Mesenteric fat pad (tissue), 1 donor: Measurements from ENCODE around the gene NRGN. TPM values are rescaled to one million over a fixed set of nuclear protein-coding genes. Genes with fewer than 3 reads are reported as not detected.

Experiments used
- DNase-seq: peaks from one replicate; pipeline ENCODE4 v3.0.0-alpha.2; 2020; ENCODE audit warnings: low spot score
- total RNA-seq: library from RNA; stranded (reverse); fragmentation: NEBNext Ultra II Directional; extraction: Animal tissue kit (Norgen Biotek cat#: 25700); gene quantifications from one replicate; pipeline ENCODE4 v1.2.1, GENCODE V29; 2021
- donor health status: DM: yes; HTN: yes; CAD: no.

NRGN gene
- total RNA-seq, 1 donor from 2014 or later = 4.0 TPM

DNA sequence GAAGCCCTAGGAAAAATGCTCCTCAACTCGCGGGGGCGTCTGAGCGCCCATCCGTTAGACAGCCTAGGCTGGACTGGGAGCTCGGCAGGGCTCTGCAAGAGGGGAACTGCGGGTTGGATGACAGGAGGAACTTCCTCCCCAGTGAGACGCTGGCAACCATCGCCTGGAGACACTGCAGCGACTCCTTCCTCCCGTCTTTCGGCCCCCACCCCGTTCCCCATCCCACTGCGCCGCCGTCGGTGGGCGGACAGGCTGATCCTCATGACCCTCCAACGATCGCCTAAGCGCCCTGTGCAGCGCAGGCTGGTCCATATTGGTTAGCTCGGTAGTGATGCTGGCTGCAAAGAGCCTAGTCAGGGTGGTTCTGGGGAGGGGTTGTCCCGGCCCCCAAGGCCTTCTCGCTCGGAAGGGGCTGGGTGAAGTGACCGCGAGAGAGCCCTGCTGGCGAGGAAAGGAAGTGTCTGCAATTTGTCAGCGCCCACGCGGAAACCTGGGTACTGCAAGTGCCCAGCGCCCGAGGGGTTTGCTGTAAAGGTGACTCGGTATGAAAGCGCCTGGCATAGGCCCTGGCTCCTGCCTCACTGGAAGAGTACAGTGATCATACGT is 638 bp downstream of the NRGN start:
- DNase-seq = no peak

DNA sequence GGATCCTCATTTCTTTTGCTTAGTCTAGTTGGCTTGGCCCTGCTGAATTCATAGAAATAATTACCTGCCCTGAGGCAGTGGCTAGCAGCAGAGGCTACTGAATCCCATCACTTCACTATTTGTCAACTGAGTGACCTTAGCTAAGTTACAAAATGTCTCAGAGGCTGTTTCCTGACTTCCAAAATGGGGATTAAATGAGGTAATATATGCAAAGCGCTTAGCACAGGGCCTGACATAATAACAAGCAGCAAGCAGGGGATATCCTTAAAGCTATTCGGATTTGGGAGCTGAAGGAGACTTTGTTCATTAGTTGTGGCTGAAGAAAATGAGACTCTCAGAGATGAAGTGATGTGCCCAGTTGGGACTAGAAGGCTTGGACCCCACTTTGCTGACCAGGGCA is 2.8 kb downstream of the NRGN start:
- no peak for DNase-seq

DNA sequence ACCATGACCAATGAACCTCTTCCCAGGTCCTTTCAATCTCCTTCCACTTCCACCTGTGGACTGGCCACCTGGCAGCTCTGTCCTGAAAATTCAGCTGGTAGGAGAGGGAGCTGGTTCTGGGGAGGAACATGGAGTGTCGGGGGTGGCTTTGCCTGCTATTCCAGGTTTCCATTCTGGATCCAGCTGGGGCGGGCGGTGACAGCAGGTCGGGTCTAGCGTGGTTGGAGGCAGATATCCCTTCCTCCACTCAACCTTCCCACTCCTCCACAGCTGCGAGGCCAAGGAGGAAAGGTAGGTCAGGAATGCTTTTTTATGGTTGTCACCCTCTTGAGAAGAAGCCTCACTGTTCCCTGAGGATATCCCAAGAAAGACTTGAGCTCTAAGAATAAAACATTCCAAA is 3.3 kb downstream of the NRGN start:
- no peak for DNase-seq

DNA sequence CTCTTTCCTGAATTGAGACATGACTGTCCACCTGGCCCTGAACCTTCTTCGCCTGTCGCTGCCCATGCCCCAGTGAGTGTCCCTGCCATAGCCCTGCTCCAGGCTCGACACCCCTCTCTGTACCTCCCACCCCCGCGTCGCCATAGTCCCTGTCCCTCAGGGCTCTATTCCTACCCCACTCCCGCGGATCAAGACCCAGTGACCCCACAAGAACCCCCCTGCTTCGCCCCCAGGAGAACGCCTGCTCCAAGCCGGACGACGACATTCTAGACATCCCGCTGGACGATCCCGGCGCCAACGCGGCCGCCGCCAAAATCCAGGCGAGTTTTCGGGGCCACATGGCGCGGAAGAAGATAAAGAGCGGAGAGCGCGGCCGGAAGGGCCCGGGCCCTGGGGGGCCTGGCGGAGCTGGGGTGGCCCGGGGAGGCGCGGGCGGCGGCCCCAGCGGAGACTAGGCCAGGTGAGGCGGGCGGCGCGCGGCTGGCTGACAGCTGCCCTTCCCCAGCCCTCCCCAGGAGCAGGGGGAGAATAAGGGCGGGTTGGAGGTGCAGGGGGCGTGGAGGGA is 5.6 kb downstream of the NRGN start:
- DNase-seq = no peak

DNA sequence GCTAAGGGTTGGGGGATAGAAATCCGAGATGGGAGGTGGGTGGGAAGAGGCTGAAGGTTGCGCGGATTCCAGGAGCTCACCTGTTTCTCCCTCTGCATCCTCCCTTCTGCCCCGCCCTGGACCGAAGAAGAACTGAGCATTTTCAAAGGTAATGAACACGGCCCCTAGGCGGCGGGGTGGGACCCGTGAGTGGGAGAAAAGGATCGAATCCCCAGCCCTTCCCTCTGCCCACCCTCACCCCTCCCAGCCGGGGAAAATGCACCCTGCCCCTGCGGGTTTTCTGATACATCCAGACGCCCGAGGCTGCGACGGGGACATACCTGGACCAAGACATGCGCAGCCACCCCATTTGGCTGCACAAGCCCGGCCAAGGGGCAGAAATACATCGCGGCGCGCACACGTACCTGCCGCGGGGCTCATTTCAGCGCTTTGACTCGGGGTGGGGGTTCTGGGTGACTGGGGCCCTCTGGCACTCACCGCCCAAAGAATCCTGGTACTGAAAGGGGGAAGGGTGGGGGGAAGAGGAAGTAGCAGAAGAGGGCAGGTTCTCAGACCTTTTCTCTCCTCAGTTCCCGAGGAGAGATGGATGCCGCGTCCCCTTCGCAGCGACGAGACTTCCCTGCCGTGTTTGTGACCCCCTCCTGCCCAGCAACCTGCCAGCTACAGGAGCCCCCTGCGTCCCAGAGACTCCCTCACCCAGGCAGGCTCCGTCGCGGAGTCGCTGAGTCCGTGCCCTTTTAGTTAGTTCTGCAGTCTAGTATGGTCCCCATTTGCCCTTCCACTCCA is 6.3 kb downstream of the NRGN start:
- DNase-seq = no peak

DNA sequence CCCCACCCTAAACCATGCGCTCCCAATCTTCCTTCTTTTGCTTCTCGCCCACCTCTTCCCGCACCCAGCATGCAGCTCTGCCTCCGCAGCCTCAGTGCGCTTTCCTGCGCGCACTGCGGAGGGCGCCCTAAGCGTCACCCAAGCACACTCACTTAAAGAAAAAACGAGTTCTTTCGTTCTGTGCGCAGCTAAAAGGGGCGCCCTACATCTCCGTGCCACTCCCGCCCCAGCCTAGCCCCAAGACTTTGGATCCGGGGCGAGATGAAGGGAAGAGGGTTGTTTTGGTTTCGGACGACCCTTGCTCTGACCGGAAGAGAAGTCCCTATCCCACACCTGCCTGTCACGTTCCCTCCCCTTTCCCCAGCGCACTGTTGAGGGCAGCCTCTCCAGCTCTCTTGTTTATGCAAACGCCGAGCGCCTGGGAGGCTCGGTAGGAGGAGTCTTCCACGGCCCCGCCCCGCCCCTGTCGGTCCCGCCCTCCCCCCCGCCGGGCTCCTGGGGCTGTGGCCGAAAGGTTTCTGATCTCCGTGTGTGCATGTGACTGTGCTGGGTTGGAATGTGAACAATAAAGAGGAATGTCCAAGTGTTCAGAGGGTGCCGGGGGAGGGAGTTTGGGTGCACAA is 7.0 kb downstream of the NRGN start:
- no peak for DNase-seq

DNA sequence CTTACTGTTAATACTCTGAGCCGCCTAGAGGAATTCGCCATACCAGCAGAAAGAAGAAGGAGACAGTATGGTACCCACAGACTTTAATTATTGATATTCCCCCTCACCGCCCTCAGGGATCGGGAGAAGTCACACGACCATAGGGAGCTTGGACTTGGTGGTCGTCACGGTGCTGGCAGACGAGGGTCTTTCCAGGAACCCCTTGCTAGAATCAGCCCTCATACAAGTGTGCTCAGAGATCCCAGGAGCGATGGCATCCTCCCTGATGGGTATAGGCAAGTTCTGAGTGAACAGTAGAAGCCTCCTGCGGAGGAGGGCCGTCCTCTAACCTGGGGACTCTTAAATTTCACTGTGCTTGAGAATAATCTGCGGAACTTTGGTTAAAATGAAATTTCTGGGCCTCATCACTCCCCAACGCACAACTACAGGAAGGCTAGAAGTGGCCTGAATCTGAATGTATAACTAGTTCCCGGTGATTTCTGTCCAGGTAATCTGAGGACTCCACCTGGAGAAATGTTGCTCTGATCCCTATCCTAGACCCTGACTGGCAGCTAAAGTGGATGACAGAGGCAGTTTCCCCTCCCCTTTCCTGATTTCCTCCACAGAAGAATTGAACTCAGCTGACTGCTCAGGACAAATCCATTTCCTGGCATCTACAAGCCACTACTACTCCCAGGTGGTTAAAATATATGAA is 7.8 kb downstream of the NRGN start:
- DNase-seq = no peak

DNA sequence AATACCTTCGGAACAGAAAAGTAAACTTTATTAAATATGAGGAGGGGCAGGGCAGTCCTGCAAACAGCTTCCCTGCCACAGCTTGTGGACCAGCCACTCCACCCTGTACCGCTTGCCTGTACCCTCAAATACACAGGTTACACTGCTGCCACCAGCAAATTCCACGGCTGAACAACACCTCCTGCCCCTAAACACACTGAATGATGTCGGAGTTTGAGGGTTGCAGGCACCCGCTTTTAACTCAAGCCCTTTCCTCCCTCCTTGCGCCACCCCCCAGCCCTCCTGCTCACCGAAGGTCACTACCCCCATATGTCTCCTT is 8.3 kb downstream of the NRGN start:
- no peak for DNase-seq

DNA sequence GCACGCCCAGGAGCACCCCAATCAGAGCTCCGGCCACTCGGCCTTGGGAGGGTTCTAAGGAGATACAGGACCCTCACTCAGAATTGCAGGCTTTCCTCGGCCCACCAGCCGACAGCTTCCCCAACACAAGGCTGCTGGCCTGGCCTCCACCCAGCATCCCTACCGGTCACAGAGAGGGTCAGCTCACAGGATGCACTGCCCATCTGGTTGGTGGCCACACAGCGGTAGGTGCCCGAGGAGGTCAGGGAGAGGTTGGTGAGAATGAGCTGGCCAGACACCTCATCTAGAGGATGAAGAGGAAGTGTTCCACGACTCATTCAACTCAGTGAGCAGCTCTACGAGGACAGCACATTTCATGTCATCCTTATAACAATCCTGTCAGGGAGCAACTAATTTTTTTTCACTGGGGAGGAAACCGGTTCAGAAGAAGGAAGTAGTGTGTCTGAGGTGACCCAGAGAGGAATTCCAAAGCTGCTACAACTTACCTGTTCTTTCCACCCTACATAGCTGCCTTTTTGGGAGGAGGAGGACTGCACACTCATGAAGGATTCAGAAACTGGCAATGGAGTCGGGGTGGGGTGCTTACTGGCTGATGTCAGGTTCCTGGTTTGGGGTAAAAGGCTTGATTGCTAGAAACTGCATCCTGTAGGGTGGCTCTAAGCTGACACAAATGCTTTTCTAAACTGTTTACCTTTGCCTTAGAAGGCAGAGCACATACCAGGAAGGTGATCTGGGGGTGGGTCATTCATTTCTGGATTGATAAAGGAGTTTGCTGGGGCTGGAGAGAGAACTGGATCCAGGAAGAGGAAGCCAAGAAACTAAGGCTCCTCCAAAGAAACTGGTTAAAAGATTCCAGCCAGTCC is 9.0 kb downstream of the NRGN start:
- no peak for DNase-seq

DNA sequence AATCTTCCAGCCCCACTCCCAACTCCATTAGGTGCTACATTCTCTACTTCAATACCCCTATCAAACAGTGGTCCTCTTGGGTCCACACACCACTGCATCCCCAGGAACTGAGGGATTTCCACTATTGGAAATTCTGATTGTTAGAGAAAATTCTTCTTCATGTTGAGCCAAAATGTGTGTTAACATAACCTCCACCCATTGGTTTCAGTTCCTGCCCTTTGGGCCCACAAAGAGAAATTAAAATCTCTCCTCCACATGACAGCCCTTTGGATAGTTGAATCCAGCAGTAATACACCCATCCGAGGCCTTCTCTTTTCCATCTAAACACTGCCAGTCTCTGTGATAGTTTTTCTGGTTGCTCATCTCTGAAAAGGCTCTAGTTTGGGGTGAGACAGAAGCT is 10.2 kb downstream of the NRGN start:
- no peak for DNase-seq

DNA sequence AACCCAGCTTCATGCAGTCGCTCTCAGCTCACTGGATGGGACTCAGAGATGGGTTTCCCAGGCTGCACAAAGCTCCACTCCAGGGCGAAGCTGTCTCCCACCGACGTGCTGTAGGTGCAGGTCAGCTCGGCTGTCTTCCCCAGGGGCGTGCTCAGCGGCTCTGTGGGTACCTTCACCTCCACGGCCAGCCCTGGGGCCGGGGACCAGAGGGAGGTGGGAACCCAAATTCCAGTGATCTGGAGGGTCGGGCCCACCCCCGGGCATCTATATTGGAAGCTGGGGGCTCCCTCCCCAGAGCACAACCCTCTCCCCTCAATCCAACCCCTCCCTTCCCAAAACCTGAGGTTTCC is 11.6 kb downstream of the NRGN start:
- DNase-seq = no peak

DNA sequence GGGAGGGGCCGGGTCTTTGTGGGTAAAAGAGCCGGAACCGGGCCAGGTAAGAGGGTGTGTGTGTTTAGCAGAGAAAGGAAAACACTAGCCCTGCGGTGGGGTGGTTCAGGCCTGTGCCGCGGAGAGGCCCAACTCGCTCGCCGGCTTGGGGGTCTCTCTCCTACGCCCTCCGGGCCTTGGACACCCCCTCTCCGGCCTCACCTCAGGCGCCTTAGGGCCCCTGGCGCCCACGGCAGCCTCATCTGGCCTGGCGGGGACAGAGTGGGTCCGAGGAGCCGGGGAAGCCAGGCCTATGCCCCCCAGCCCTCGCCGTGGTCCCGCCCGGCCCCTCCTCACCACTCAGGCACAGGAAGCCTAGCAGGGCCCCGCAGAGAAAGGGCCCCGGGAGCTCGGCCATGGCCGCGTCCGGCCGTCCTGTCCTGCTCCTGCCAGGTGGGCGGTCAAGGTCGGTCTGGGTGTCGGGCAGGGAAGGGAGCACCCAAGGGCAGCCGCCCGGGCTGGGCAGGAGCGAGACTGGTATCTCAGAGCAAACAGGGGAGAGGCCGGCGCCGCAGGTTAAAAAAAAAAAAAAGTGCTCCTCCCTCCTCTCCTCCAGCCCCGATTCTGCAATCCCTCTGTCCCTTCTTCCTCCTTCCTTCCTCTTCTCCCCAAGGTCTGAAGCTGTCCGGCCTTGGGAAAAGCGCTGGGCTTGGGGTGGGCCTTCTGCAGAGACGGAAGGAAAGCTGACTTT is 12.2 kb downstream of the NRGN start, which contains the start of gene VSIG2:
VSIG2 (minus strand) TSS at position 515 of the 730 bp plus-strand sequence; CDS start at position 397, 118 bp downstream.
- DNase-seq = no peak

DNA sequence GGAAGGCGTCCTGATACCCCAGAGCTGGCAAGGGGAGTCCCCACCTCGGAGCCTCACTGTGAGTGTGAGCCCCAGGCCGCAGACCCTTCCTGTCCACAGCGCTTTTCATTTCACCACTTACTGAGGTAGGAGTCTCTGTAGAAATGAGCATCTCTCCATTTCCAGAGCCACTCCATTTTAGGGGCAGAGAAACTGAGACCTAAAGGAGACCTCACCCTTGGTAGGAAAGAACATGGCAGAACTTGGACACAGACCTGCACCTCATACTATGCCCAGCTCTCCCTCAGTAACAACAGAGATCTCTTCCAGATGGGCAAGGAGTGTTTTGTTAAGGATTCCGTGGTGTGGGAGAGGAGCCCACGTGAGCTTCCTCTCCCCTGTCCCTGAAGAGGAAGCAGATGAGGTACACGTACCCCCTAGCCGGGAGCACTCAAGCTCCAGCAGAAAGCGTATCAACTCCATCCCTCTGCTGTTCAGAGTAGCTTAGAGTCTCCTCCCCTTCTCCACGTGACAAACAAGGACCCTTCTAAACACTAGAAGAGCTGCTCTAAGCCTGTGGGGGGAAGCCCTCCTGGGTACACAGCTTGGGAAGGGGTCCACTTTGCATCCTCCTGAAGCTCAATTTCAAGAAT is 12.8 kb downstream of the NRGN start:
- DNase-seq = no peak

DNA sequence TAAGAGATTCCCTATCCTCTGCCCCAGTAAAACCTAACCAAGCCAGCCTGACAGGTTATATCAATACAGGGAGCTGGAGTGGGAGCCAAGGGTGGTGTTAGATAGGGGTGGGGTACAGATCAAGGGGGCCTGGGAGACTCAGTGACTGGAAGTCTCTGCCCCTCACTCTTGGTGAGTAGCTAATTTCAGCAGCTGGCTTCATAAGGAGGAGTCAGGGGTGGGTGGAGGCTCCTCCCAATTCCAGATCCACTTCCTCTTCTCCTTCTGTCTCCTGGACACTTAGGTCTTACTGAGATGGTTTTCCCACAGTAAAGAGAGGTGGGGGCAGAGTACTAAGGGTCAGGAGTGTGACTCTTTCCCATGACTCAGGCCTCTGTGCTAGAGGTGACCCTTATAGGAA is 13.5 kb downstream of the NRGN start:
- DNase-seq = no peak

DNA sequence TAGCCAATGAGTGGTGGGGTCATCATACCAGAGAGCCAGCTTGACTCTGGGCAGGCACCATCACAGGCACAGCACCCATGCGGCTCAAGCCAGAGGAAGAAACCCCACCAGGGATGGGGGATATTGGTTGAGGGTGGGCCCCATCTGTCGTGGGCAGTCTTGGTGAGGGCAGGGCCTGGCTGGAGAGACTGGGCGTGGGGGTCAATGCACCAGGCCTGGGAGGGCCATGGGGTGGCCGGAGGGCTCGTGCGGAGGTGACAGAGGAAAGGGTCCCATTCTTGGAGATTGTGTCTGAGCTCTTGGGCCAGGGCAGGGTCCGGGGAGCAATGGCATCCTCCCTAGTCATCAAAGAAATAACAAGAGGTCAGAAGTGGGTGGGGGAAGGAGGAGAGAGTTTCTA is 13.9 kb downstream of the NRGN start:
- DNase-seq = no peak

DNA sequence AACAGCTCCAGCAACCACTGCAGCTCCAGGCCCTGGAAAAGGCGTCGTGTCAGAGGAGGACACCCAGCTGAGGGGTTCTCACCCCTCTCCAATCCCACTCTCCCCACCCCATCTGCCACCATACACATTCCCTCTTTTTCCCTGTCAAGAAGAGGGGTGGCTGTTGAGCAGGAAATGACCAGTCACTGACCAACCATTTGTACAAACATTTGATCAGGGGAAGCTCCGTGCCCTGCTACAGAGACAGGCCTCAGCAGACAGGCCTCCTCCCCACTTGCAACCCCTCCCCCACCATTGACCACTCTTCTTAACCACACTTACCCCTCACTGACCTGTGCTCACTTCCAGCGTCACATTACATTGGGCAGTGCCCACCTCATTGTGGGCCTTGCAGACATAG is 14.6 kb downstream of the NRGN start:
- no peak for DNase-seq

DNA sequence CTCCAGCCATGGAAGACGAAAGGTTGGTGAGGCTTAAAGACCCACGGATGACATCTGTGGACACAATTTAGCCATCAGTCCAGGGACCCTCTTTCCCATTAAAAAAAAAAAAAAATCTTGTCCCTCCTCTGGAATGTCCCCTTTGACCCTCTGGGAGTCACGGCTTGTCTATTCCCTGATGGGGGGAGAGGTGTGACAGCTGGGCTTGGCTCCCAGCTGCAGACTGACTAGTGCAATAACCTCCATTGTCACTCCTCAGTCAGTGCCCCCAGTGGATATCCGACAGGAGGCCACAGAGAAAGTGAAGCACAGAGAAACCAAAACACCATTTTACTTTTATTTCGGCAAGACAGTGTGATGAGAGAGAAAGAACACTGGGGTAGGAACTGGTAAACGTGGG is 15.0 kb downstream of the NRGN start:
- DNase-seq = no peak

DNA sequence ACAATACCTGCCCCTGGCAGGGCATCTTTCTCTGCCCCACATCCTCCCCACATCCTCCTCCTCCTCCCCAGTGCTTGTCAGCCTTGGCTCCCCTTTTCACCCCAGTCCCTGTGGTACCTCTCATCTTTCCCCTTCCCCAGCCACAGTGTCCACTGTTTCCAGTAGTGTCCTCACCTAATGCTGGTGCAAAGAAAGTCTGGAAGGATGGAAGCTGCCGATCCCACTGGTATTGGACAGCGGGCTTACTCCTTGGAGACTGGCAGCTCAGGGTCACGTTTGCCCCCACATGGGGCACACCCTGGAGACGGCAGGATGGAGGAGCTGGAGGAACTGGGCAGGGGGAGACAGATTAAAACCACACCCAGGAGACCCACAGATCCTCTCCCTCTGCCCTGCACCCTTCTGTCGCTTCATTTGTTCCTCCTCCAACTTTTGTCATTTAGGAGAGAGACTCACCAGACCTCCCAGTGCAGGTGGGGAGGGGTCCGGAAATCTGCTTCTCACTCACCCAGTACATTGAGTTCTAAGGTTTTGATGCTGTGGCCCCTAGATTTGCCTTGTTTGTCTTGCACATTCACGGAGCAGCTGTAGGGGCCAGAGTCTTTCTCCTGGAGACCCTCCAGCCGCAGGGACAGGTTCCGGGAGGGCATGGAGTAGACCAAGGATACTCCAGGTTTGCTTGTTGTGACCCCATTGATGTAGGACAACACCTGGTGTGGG is 16.5 kb downstream of the NRGN start:
- DNase-seq = no peak

DNA sequence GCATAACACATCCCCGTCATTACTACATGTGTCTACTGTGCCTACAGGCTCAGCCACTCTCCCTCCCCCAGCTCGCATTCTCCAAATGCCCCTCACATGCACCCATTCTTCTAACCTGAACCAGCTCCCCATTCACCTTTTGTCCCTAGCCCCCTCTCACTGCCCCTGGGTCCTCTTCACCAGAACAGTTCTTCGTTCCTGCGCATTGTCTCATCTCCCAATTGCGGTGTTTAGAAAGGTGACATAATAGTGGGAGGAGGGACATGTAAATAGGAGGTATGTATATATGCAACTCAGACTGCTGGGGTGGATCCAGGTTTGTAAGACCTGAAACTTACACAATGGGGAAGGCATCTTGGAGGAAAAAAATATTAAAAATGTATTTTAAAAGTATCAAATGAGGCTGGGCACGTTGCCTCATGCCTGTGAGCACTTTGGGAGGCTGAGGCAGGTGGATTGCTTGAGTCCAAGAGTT is 17.0 kb downstream of the NRGN start:
- no peak for DNase-seq
